HepG2 (cell line): Measurements from ENCODE around the gene TMEM183A. TPM values are rescaled to one million over a fixed set of nuclear protein-coding genes. Genes with fewer than 3 reads are reported as not detected.

Experiments used
- ATF1 ChIP-seq: IDR thresholded peaks from 2 replicates; pipeline ENCODE4 v1.6.1; 2016; ENCODE audit warnings: mild to moderate bottlenecking, control low read depth
- CBX5 ChIP-seq: sonication (generic); formaldehyde crosslinking; IDR thresholded peaks from 2 replicates; pipeline ENCODE4 v1.4.0; 2020; ENCODE audit warnings: missing genetic modification reagents, borderline replicate concordance
- GABPA ChIP-seq, 2 experiments: IDR thresholded peaks; 2 replicates each; pipeline ENCODE4 v1.6.1; 2011 to 2016; ENCODE audit warnings: low read depth in 2 of 2, low read length in 1 of 2, missing biosample characterization in 1 of 2, missing genetic modification characterization in 1 of 2
- JUND ChIP-seq: sonication (generic); formaldehyde crosslinking; IDR thresholded peaks from 2 replicates; pipeline ENCODE4 v1.8.0; 2022; ENCODE audit warnings: mild to moderate bottlenecking, missing genetic modification reagents
- MAFF ChIP-seq: IDR thresholded peaks from 2 replicates; pipeline ENCODE4 v1.6.1; 2011; ENCODE audit warnings: low read depth, low read length, improper control_type of control experiment
- MTF1 ChIP-seq: sonication (generic); formaldehyde crosslinking; IDR thresholded peaks from 2 replicates; pipeline ENCODE4 v1.5.0; 2020; ENCODE audit warnings: missing genetic modification reagents
- MTF2 ChIP-seq: sonication (generic); formaldehyde crosslinking; IDR thresholded peaks from 2 replicates; pipeline ENCODE4 v1.5.0; 2020; ENCODE audit warnings: missing genetic modification reagents, borderline replicate concordance
- NFYB ChIP-seq: sonication (generic); formaldehyde crosslinking; IDR thresholded peaks from 2 replicates; pipeline ENCODE4 v1.4.0; 2020; ENCODE audit warnings: missing genetic modification reagents
- NKX3-1 ChIP-seq: sonication (generic); formaldehyde crosslinking; IDR thresholded peaks from 2 replicates; pipeline ENCODE4 v1.5.0; 2020; ENCODE audit warnings: missing genetic modification reagents
- ONECUT2 ChIP-seq: sonication (generic); formaldehyde crosslinking; IDR thresholded peaks from 2 replicates; pipeline ENCODE4 v1.4.0; 2020; ENCODE audit warnings: missing genetic modification reagents
- PHF21A ChIP-seq: sonication (generic); formaldehyde crosslinking; IDR thresholded peaks from 2 replicates; pipeline ENCODE4 v1.5.0; 2020; ENCODE audit warnings: mild to moderate bottlenecking, missing genetic modification reagents
- SP2 ChIP-seq: sonication (generic); formaldehyde crosslinking; IDR thresholded peaks from 2 replicates; pipeline ENCODE4 v1.5.1; 2020; ENCODE audit warnings: mild to moderate bottlenecking, missing genetic modification reagents
- SPEN ChIP-seq: sonication (generic); formaldehyde crosslinking; IDR thresholded peaks from 2 replicates; pipeline ENCODE4 v1.5.1; 2020; ENCODE audit warnings: low read depth, mild to moderate bottlenecking, missing genetic modification reagents
- ZBTB38 ChIP-seq: sonication (generic); formaldehyde crosslinking; IDR thresholded peaks from 2 replicates; pipeline ENCODE4 v1.5.1; 2020; ENCODE audit warnings: mild to moderate bottlenecking, missing genetic modification reagents
- ZNF225 ChIP-seq: sonication (generic); formaldehyde crosslinking; IDR thresholded peaks from 2 replicates; pipeline ENCODE4 v1.4.0; 2020; ENCODE audit warnings: mild to moderate bottlenecking, missing genetic modification reagents
- ZNF589 ChIP-seq: sonication (generic); formaldehyde crosslinking; conservative IDR thresholded peaks from 2 replicates; pipeline ENCODE4 v1.8.0; 2022; ENCODE audit warnings: mild to moderate bottlenecking, moderate library complexity, missing genetic modification reagents
- ZNF788 ChIP-seq: sonication (generic); formaldehyde crosslinking; IDR thresholded peaks from 2 replicates; pipeline ENCODE4 v1.5.0; 2020; ENCODE audit warnings: mild to moderate bottlenecking, missing genetic modification reagents, borderline replicate concordance
- polyA plus RNA-seq, 8 experiments: library from polyadenylated mRNA; depleted of rRNA in 3 of 8; stranded (reverse) in 7 of 8; unstranded in 1 of 8; fragments of >200 nt; fragmentation: Illumina TruSeq in 4 of 8; extraction: Trizol in 4 of 8; gene quantifications; 2 replicates each; pipeline versions ENCODE4 v1.2.1 to v1.2.3, GENCODE V29; 2011 to 2016; ENCODE audit warnings: low read depth in 4 of 8, missing spikeins in 1 of 8, mixed read lengths in 1 of 8; ENCODE audit not compliant: insufficient read depth in 1 of 8
- total RNA-seq, 5 experiments: library from RNA; depleted of rRNA; stranded (reverse); fragments of >200 nt; fragmentation: Illumina TruSeq; extraction: Trizol; gene quantifications; 2 replicates each; pipeline ENCODE4 v1.2.3, GENCODE V29; 2016; ENCODE audit warnings: low read depth in 1 of 5
- TF ChIP-seq, protein P1 (sequence below): sonication (generic); formaldehyde crosslinking; IDR thresholded peaks from 2 replicates; pipeline ENCODE4 v1.8.0; 2022; ENCODE audit warnings: missing genetic modification reagents, mild to moderate bottlenecking, borderline replicate concordance
- TF ChIP-seq, protein P2 (sequence below): sonication (generic); formaldehyde crosslinking; IDR thresholded peaks from 2 replicates; pipeline ENCODE4 v1.4.0; 2020; ENCODE audit warnings: missing genetic modification reagents
- TF ChIP-seq, protein P3 (sequence below): sonication (generic); formaldehyde crosslinking; IDR thresholded peaks from 2 replicates; pipeline ENCODE4 v1.4.0; 2020; ENCODE audit warnings: missing genetic modification reagents, borderline replicate concordance

The TMEM183A gene
- total and polyA plus RNA-seq, 2 of the 13 experiments (the other 11 are each of a cell fraction or from before 2014, with no cell fraction given) = 59.7 to 82.0 TPM

DNA sequence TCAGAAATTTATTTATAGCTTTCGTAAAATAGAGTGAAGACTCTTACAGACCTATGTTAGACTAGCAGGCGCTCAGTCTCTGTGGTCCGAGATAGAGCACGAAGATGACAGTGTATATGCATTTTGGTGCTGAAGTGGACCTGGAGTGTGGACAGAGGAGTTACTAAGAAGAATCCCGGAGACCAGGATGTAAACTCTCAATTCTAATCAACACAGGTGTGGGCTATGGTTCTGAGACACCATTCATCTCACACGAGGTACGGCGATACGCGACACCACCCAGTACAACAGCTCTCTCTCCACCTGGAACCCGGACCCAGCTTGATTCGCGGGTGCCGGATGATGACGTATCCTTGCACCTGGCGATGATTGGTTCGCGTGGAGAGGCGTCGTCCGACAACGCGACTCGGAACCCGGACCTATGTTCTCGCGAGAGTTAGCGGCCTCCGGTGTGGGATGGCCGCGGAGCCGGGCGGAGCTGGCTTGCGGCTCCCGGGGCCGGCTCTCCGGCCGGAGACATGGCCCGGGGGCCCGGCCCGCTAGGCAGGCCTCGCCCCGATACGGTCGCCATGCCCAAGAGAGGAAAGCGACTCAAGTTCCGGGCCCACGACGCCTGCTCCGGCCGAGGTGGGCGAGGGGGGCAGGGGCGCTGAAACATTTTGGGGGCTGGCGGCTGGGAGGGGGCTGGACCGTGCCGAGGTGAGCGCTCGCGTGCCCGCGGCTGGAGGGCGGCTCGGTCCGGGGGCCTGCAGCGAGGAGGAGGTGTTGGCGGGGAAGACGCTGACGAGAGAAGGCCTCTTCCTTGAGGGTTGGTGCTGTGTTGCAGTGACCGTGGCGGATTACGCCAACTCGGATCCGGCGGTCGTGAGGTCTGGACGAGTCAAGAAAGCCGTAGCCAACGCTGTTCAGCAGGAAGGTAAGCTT lies at the start of gene TMEM183A (continued):
- TF ChIP-seq ZNF589 (CRISPR knock-in tag) = no peak
- no peak for TF ChIP-seq MAFF
- peak; percentile 98 for TF ChIP-seq ATF1
- peak; percentile 36; the same call in 1 of the 2 replicates for TF ChIP-seq ZBTB38 (CRISPR knock-in tag)
- no peak for TF ChIP-seq MTF2 (CRISPR knock-in tag)
- TF ChIP-seq NKX3-1 (CRISPR knock-in tag) = peak; percentile 49; the same call in 1 of the 2 replicates
- TF ChIP-seq SP2 (CRISPR knock-in tag) = peak; percentile 43; the same call in 1 of the 2 replicates
- TF ChIP-seq ONECUT2 (CRISPR knock-in tag) = no peak
- TF ChIP-seq, protein P1, sequence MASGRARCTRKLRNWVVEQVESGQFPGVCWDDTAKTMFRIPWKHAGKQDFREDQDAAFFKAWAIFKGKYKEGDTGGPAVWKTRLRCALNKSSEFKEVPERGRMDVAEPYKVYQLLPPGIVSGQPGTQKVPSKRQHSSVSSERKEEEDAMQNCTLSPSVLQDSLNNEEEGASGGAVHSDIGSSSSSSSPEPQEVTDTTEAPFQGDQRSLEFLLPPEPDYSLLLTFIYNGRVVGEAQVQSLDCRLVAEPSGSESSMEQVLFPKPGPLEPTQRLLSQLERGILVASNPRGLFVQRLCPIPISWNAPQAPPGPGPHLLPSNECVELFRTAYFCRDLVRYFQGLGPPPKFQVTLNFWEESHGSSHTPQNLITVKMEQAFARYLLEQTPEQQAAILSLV = peak; percentile 40; the same call in 1 of the 2 replicates
- TF ChIP-seq, protein P2, sequence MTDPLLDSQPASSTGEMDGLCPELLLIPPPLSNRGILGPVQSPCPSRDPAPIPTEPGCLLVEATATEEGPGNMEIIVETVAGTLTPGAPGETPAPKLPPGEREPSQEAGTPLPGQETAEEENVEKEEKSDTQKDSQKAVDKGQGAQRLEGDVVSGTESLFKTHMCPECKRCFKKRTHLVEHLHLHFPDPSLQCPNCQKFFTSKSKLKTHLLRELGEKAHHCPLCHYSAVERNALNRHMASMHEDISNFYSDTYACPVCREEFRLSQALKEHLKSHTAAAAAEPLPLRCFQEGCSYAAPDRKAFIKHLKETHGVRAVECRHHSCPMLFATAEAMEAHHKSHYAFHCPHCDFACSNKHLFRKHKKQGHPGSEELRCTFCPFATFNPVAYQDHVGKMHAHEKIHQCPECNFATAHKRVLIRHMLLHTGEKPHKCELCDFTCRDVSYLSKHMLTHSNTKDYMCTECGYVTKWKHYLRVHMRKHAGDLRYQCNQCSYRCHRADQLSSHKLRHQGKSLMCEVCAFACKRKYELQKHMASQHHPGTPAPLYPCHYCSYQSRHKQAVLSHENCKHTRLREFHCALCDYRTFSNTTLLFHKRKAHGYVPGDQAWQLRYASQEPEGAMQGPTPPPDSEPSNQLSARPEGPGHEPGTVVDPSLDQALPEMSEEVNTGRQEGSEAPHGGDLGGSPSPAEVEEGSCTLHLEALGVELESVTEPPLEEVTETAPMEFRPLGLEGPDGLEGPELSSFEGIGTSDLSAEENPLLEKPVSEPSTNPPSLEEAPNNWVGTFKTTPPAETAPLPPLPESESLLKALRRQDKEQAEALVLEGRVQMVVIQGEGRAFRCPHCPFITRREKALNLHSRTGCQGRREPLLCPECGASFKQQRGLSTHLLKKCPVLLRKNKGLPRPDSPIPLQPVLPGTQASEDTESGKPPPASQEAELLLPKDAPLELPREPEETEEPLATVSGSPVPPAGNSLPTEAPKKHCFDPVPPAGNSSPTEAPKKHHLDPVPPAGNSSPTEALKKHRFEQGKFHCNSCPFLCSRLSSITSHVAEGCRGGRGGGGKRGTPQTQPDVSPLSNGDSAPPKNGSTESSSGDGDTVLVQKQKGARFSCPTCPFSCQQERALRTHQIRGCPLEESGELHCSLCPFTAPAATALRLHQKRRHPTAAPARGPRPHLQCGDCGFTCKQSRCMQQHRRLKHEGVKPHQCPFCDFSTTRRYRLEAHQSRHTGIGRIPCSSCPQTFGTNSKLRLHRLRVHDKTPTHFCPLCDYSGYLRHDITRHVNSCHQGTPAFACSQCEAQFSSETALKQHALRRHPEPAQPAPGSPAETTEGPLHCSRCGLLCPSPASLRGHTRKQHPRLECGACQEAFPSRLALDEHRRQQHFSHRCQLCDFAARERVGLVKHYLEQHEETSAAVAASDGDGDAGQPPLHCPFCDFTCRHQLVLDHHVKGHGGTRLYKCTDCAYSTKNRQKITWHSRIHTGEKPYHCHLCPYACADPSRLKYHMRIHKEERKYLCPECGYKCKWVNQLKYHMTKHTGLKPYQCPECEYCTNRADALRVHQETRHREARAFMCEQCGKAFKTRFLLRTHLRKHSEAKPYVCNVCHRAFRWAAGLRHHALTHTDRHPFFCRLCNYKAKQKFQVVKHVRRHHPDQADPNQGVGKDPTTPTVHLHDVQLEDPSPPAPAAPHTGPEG (CRISPR knock-in tag) = no peak
- TF ChIP-seq ZNF788 (CRISPR knock-in tag) = peak; percentile 71; the same call in 1 of the 2 replicates
- TF ChIP-seq PHF21A (CRISPR knock-in tag) = no peak
- TF ChIP-seq, protein P3, sequence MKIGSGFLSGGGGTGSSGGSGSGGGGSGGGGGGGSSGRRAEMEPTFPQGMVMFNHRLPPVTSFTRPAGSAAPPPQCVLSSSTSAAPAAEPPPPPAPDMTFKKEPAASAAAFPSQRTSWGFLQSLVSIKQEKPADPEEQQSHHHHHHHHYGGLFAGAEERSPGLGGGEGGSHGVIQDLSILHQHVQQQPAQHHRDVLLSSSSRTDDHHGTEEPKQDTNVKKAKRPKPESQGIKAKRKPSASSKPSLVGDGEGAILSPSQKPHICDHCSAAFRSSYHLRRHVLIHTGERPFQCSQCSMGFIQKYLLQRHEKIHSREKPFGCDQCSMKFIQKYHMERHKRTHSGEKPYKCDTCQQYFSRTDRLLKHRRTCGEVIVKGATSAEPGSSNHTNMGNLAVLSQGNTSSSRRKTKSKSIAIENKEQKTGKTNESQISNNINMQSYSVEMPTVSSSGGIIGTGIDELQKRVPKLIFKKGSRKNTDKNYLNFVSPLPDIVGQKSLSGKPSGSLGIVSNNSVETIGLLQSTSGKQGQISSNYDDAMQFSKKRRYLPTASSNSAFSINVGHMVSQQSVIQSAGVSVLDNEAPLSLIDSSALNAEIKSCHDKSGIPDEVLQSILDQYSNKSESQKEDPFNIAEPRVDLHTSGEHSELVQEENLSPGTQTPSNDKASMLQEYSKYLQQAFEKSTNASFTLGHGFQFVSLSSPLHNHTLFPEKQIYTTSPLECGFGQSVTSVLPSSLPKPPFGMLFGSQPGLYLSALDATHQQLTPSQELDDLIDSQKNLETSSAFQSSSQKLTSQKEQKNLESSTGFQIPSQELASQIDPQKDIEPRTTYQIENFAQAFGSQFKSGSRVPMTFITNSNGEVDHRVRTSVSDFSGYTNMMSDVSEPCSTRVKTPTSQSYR (CRISPR knock-in tag) = no peak
- TF ChIP-seq NFYB (CRISPR knock-in tag) = peak; percentile 98
- TF ChIP-seq ZNF225 = no peak; the same call in 1 of the 2 replicates
- TF ChIP-seq MTF1 (CRISPR knock-in tag) = no peak
- no peak for TF ChIP-seq GABPA (IDR thresholded peaks at IDR 0.05; ENCODE audit: low read depth, low read length)
- TF ChIP-seq GABPA (CRISPR knock-in tag; IDR thresholded peaks at IDR 0.05; ENCODE audit: low read depth) = peak; percentile 37
- TF ChIP-seq CBX5 = no peak; the same call in 1 of the 2 replicates
- TF ChIP-seq SPEN = peak; percentile 52
- TF ChIP-seq JUND = no peak
